ENCODE data around the gene EPHB1.

DNA sequence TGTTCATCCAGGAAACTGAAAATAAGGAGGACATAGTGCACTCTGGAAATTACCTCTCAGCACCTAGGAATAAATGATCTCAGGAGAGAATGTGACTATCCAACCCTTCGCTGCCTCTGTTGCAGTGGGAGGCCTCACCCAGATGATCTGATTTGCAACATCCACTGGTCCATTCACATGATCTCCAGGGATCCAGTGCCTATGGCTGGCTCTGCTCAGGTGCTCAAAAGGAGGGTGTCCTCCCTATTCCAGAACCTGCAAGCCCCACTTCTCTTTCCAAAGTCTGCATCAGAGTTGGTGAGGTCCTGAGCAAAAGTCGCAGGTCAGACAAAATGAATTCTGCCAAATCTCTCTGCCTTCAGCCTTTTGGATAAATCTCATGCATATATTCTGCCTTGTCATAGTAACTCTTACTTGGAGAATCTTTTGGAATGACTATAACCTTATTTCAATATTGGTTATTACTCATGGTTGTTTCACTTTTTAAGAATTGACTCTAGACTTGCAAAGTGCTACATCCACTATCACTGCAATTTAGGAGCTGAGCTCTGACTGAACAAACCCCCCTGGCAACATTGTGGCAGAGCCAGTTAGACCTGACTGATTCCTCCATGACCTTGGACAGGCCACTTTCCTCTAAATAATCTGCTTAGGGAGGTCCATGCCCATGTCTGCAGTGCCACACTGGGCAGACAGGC lies 295.1 kb downstream of the EPHB1 start:
- TF ChIP-seq EZH2phosphoT487 (IDR thresholded peaks at IDR 0.05; ENCODE audit: borderline replicate concordance), result no peak
- TF ChIP-seq, protein P1, sequence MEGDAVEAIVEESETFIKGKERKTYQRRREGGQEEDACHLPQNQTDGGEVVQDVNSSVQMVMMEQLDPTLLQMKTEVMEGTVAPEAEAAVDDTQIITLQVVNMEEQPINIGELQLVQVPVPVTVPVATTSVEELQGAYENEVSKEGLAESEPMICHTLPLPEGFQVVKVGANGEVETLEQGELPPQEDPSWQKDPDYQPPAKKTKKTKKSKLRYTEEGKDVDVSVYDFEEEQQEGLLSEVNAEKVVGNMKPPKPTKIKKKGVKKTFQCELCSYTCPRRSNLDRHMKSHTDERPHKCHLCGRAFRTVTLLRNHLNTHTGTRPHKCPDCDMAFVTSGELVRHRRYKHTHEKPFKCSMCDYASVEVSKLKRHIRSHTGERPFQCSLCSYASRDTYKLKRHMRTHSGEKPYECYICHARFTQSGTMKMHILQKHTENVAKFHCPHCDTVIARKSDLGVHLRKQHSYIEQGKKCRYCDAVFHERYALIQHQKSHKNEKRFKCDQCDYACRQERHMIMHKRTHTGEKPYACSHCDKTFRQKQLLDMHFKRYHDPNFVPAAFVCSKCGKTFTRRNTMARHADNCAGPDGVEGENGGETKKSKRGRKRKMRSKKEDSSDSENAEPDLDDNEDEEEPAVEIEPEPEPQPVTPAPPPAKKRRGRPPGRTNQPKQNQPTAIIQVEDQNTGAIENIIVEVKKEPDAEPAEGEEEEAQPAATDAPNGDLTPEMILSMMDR (IDR thresholded peaks at IDR 0.05 in 2 of 3, conservative IDR thresholded peaks at IDR 0.05 in 1 of 3; ENCODE audit: borderline replicate concordance in 1 of 3, insufficient read depth in 1 of 3, low read depth in 2 of 3, low read length in 2 of 3), result no peak
- TF ChIP-seq YY1 (IDR thresholded peaks at IDR 0.05; ENCODE audit: extremely low read depth, insufficient replicate concordance, low read depth, low read length), result no peak
- no peak for TF ChIP-seq POLR2A (IDR thresholded peaks at IDR 0.05; ENCODE audit: borderline replicate concordance, extremely low read depth, insufficient read depth, insufficient read length)
- no peak for TF ChIP-seq SIN3A (IDR thresholded peaks at IDR 0.05; ENCODE audit: low read depth)
- TF ChIP-seq POLR2AphosphoS5 (IDR thresholded peaks at IDR 0.05; ENCODE audit: low read depth, low read length), result no peak
- TF ChIP-seq, protein P2, sequence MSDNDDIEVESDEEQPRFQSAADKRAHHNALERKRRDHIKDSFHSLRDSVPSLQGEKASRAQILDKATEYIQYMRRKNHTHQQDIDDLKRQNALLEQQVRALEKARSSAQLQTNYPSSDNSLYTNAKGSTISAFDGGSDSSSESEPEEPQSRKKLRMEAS (IDR thresholded peaks at IDR 0.05), result no peak
- TF ChIP-seq REST (IDR thresholded peaks at IDR 0.05; ENCODE audit: low read depth), result no peak
- TF ChIP-seq, protein P3, sequence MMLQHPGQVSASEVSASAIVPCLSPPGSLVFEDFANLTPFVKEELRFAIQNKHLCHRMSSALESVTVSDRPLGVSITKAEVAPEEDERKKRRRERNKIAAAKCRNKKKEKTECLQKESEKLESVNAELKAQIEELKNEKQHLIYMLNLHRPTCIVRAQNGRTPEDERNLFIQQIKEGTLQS (IDR thresholded peaks at IDR 0.05), result no peak
- TF ChIP-seq, protein P4, sequence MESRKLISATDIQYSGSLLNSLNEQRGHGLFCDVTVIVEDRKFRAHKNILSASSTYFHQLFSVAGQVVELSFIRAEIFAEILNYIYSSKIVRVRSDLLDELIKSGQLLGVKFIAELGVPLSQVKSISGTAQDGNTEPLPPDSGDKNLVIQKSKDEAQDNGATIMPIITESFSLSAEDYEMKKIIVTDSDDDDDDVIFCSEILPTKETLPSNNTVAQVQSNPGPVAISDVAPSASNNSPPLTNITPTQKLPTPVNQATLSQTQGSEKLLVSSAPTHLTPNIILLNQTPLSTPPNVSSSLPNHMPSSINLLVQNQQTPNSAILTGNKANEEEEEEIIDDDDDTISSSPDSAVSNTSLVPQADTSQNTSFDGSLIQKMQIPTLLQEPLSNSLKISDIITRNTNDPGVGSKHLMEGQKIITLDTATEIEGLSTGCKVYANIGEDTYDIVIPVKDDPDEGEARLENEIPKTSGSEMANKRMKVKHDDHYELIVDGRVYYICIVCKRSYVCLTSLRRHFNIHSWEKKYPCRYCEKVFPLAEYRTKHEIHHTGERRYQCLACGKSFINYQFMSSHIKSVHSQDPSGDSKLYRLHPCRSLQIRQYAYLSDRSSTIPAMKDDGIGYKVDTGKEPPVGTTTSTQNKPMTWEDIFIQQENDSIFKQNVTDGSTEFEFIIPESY (IDR thresholded peaks at IDR 0.05; ENCODE audit: extremely low read depth, insufficient replicate concordance, low read length), result no peak
- TF ChIP-seq TCF7L2 (IDR thresholded peaks at IDR 0.05; ENCODE audit: borderline replicate concordance, extremely low read depth, insufficient read depth, insufficient read length), result no peak
- no peak for TF ChIP-seq RAD21 (IDR thresholded peaks at IDR 0.05; ENCODE audit: low read depth)

All from HCT116 (cell line).